LNCAP (cell line): Measurements from ENCODE around the gene PDYN.

Source experiments
- TF ChIP-seq, protein P1 (sequence below): fragments of 450-650 bp; IDR thresholded peaks from 2 replicates; pipeline ENCODE4 v1.5.1; 2017; ENCODE audit warnings: mild to moderate bottlenecking

Gene PDYN

GRCh38 chr20:1958426-1958825, 35.4 kb downstream of the PDYN start:
- TF ChIP-seq, protein P1, sequence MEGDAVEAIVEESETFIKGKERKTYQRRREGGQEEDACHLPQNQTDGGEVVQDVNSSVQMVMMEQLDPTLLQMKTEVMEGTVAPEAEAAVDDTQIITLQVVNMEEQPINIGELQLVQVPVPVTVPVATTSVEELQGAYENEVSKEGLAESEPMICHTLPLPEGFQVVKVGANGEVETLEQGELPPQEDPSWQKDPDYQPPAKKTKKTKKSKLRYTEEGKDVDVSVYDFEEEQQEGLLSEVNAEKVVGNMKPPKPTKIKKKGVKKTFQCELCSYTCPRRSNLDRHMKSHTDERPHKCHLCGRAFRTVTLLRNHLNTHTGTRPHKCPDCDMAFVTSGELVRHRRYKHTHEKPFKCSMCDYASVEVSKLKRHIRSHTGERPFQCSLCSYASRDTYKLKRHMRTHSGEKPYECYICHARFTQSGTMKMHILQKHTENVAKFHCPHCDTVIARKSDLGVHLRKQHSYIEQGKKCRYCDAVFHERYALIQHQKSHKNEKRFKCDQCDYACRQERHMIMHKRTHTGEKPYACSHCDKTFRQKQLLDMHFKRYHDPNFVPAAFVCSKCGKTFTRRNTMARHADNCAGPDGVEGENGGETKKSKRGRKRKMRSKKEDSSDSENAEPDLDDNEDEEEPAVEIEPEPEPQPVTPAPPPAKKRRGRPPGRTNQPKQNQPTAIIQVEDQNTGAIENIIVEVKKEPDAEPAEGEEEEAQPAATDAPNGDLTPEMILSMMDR, result no peak

DNA sequence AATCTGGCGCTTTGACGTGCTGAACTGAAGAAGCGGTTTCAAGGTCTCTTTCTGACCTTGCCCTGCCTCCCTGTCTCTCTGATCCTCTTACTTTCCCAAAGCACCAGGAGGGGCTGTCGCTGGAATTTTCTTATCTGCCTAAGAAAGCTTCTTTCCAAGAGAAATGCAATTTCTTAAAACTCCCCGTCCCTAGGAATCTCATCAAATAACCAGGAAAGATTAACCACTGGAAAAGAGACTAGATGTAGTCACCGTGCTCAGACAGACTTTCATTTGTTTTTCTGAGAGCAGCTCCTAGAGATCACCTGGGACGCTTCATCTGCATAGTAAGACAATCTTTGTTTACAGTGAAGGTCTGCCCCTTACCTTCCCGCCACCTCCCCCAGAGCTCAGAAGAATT, 38.6 kb downstream of the PDYN start:
- TF ChIP-seq, protein P1, result no peak

DNA sequence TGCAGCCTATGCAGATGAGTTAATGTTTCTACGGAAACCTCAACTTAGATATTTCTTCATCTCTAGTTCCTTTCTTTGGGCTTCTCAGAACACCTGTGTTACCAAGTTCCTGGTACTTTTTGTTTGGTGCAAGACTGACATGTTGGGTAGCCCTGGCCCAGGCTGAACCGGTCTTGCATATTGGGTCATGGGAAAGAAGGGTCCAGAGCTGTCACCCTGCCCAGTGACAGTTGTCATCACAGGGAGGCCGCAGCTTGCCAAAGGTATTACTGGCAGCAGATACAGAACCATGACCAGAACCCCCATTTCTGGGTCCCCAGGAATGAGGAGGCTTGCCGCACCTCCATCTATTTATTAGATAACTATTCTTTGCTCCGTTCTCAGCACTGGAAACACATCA, 40.2 kb downstream of the PDYN start:
- TF ChIP-seq, protein P1, result no peak

DNA sequence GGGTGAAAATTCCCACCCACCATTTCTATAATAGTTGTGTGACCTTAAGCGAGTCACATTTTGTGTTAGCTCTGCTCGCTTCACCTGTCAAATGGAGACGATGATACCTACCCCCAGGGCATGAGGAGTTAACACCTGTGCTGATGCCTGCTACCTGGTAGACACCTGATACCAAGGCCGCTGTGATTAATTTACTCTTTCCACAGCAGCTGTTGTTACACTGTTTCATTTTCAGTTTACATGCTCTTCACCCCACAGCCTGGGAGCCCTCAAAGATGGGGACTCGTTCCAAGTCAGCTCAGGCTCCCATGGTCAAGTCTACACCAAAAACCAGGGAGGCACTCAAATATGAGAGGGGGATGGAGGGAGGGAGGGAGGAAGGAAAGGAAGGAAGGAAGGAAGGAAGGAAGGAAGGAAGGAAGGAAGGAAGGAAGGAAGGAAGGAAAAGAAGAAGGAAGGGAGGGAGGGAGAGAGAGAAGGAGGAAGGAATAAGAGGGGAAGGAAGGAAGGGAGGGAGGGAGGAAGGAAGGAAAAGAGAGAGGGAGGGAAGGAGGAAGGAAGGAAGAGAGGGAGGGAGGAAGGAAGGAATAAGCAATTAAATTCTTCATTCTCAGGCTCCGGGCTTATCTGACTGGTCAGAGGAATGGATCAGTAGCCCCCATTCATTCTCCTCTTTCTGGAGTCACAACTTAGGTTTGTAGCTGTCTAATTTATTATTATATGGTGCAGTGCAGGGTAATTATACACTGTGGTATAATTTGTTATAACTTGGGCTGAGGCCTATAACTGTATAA, 40.9 kb downstream of the PDYN start:
- TF ChIP-seq, protein P1, result no peak

DNA sequence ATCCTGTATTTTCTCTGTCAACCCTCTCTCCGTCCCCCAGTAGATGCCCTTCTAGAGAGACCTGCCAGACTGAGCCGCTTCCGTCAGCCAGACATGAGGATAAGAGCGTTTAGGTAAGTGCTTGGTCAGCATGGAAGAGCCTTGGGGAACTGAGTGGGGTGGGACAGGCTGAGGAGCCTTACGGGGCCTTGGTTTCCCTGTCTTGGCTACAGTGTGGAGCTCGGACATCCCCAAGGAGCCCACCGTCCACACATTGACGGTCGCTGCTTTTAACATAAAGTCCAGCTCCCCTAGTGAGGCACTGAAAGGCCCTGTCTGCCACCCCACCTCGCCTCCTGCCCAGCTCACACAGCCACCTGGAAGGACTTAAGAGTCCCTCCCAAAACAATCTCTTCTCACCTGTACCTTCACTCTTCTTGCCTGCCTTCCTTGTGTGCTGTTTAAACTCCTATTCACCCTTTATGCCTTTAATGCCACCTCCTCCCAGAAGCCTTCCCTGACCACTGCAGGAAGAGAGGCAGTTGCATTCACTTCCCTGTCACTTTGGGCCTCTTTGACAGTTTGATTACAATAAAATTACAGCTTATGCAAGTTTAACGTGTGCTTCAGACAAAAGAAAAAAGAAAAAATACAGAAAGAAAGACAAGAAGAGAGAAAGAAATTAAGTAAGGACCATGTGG, 42.3 kb downstream of the PDYN start:
- TF ChIP-seq, protein P1, result no peak

DNA sequence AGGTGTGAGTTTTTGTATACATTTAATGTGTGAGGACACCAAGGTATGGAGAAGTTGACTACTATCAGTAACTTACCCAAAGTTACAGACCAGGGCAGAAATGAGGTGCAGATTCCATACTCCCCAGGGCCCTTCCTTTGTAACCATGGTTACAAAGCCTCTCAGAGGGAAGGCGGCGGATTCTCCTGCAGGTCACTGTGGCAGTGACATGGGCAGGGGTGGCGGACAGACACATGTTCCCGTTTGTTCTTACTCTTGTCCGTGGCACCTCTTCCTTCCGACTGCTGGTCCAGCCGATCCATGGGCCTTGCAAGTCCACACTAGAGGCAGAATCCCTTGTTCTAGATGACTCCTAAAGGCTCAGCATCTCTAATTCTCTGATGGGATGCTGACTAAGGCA, 43.0 kb downstream of the PDYN start:
- TF ChIP-seq, protein P1, result no peak

DNA sequence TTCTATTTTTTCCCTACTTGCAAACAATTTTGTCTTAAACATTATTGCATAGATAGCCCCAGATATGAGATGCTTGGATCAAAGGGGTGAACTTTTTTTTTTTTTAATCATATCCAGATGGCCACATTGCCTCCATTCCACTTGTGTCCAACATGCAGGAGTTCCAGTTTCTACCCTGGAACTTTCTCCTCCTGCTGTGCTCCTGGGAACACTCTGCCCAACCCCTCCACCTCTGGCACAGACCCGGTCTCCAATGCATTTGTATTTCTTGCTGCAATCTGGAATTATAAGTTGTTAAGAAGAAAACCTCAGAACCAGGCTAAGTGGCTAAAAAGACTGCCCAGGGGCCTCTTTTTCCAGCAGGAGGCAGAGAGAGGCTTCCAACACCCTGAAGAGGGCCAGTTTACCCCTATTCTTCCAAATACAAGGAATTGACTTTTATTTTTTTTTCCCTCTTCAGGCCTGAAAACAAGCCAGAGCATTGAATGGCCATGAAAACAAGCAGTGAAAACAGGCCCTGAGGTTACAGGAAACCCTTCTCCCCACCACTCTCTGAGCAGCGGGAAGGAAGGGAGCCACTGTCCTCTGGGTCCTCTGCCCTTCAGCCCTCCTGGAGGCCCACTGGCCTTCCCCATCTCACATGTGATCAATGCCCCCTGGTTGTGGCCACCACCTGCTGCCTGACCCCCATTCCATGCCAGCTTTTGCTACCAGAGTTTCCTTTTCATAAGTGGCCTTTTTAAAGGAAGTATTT, 44.3 kb downstream of the PDYN start:
- TF ChIP-seq, protein P1, result no peak
